GDM1 (cell line): ENCODE results near the gene ERGIC1.
"Not testable (repeated sequence)": the region's sequence is repeated elsewhere in the genome, so short reads cannot be mapped to it uniquely, and the experiment has no call there.

Experiments
- DNase-seq: peaks from one replicate; lab custom pipeline; 2025; lab: John Stamatoyannopoulos, UW

ERGIC1 gene

DNA sequence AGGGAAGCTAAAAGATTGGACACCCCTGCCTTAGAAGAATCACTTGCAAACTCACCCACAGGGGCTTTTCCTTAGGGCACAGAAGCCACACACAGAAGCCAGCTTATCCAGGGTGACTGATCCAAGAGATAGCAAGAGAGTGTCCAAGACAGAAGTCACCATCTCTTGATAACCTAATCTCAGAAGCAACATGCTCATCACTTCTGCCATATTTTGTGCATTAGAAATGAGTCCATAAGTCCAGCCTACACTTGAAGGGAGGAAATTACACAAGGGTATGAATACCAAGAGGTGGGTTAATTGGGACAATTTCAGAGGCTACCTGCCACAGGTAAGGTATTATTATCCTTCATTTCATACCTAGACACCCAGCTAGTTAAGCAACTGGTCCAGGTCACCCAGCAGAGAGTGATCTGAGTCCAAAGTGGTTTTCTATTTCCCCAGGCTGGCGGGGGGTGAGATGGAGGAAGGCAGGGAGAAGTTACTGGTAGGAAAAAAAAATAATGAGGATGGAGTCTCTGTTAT is 3.7 kb upstream of the ERGIC1 start:
- DNase-seq, result no peak

DNA sequence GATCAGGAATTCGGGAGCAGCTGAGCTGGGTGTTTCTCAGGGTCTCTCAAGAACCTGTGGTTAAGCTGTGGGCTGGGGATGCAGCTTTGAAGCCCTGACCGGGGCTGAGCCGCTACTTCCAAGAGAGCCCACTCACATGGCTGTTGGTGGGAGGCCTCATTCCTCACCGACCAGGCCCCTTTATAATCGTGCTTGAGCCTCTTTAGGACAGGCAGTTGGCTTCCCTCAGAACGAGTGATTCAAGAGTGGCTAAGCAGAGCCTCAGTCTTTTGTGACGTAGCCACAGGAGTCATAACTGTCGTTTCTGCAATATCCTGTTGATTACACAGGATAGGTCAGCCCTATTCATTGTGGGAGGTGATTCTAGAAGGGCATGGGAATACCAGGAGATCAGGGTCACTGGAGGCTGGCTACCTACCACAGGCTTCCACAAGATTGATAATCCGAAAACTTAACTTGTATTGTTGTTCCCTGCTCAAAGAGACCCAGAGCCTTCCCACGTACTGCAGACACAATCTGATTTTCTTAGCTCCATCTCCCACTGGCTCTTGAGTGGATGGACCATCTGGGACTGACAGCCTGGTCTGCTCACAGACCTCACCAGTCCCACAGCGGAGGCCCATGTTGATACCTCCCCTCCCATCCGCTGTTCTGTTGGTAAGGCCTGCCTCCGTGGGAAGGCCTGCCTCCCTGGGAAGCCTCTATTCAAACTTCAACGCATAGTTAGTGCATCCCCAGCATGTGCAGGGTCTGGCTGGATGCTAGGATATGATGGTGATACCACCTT is 3.0 kb upstream of the ERGIC1 start:
- no peak for DNase-seq

- no peak for DNase-seq
Measured at GRCh38 chr5:172832383-172833315, 1.4 kb upstream of the ERGIC1 start.

GRCh38 chr5:172833372-172833685 is 722 bp upstream of the ERGIC1 start:
- DNase-seq, result no peak

GRCh38 chr5:172834415-172835289 is 601 bp downstream of the ERGIC1 start:
- no peak for DNase-seq

DNA sequence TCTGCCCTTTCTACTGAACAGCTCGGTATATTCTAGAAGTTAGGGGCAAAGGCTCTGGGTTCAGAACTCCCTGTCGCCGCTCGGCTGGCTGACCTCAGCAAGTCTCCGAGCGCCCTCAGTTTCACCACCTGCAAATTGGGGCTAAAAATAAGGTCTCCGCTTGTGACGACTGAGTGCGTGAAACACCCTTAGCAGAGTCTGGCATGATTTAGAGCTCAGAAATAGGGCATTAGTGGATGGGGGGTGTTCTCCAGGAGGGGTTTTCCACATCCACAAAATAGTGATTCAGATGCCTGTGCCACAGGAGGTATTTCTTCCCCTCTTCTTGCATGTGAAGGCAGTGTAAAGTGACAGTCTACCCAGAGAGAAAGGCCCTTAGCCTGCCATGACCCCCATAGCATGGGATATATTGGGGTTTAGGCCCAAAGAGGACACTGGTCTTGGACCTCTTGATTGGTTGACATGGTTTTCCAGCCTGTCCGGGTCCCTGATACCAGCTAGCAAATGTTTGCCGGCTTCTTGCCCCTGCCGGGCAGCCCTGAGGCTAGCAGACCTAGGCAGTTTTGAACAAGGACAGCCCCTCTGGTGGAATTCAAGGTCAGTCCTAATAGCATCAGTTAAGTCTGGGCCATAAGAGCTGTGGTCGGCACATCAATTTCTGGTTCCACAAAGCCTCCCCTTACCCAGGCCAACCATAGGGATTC is 1.4 kb downstream of the ERGIC1 start:
- no peak for DNase-seq

- no peak for DNase-seq
Measured at GRCh38 chr5:172835994-172836356, 1.9 kb downstream of the ERGIC1 start.

DNA sequence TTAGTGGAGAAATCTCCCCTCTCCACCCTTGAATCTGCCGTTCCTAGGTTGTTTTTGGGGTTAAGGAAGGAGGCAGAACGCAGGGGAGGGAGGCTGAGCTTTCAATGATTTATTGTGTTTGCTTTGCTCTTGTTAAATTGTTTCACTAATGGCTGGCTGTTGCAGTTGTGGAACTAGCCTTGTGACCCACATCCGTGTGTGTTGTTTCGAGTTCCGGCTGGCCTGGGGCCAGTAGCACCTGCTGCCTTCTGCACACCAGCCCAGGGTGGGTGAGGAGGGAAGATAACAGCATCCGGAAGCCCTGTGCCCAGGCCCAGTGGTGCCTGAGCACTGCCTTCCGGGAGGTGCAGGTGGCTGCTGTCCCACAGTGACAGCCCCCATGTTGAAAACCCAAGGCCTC is 3.6 kb downstream of the ERGIC1 start:
- no peak for DNase-seq

DNA sequence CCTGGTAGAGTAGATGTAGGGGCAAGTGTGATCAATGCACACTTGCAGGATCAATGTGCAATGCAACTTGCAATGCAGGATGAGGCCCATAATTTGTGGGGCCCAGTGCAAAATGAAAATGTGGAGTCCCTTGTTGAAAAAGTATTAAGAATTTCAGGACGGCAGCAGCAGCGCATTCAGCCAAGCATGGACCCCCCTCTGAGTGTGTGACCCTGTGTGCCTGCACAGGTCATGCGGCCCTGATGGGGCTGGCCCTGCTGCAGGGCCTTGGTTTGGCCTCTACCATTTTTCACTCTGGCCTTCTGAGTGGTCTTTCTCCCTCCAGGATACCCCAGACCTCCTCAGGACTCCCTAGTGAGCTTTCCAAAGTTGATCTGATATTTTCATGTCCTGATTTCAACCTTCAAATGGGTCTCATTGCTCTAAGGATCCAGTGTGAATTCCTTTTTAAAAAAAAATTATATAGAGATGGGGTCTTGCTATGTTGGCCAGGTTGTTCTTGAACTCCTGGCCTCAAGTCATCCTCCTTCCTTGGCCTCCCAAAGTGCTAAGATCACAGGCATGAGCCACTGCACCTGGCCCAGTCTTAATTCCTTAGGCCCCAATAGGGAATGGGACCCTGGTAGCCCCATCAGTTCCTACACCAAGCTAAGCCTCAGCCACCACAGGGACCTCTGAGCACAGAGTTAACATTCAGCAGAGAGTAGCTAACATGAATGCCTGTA is 4.3 kb downstream of the ERGIC1 start:
- no peak for DNase-seq

- DNase-seq, result no peak
Measured at GRCh38 chr5:172839669-172840431, 5.8 kb downstream of the ERGIC1 start.

GRCh38 chr5:172840432-172841154 is 6.5 kb downstream of the ERGIC1 start:
- DNase-seq, result no peak

DNA sequence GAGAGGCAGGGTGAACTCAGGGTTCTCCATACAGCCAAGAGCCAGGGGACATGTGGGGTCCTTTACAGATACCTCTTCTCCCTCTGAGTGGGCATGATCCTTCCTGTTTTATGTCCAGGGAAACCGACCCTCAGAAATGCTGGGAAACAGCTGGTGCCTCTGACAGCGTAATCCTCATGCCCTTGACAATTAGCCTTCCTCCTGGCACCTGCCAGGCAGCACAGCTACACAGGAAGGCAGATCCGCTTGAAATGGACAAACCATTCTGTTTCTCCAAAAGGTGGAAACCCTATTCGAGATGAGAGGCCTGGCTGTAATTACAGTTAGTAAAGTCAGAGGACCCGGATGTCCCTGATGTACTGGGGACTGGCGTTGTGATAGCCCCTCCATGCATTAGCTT is 7.2 kb downstream of the ERGIC1 start:
- DNase-seq, result no peak

GRCh38 chr5:172843825-172844576 is 9.9 kb downstream of the ERGIC1 start:
- no peak for DNase-seq

DNA sequence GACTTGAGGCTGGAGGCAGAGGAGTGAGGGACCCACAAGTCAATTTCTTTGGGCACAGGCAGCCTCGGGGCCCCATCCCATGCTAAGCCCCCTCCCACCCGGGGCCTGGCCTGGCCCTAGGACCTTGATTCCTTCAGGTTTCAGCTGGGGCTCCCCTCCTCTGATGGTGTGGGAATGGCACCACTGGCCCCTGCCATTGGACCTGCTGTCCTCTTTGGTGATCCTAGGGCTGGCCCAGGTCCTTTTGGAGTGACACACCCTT is 10.5 kb downstream of the ERGIC1 start:
- no peak for DNase-seq

DNA sequence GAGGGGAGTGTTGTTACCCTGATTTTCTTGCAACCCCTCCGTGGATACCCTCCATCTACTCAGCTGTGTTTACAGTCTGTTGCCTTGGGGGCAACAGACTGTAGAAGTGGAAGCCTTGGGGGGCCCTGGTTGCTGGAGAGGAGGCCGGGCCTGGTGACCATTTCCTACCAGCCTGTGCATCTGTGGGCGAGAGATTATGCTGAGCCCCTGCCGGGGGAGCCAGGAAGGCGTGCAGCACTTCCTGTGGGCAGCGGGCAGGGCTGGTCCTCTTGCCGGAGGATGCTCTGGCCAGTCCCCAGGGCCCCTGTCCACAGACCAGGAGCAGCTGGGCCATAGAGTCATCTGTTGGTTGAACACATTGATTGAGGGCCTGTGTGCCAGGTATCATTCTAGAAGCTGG is 11.1 kb downstream of the ERGIC1 start:
- DNase-seq, result no peak

DNA sequence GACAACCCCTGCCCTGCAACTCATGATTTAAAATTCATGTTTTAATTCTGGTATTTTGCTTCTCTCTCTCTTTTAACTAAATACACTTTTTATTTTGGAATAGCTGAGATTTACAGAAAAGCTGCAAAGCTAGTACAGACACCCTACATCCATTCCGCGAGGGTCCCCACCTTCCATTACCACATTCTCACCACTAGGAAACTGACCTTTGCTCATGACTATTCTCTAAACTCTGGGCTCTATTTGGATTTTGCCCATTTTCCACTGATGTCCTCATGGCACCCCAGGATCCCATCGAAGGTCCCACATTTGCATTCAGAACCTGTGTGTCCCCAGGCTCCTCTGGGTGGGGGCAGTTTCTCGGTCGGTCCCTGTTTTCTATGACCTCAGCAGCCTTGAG is 11.5 kb downstream of the ERGIC1 start:
- DNase-seq, result no peak

DNA sequence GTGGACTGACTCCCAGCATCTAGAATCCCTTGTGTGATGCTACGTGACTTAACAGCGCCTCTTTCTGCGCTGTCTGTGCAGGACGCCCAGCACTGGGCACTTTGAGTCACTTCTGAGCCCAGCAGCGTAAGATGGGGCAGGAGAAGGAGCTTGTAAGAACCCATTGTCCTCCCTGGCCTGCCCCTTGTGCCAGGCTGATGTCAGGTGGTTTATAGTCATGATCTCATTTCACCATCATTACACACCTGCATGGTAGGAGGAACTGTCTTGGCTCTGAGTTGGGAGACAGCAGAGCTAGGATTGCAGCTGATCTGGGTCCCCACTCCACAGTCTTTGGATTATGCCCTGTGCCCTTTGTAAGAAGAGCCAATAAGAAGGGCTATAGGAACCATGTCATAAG is 12.2 kb downstream of the ERGIC1 start:
- DNase-seq, result no peak

DNA sequence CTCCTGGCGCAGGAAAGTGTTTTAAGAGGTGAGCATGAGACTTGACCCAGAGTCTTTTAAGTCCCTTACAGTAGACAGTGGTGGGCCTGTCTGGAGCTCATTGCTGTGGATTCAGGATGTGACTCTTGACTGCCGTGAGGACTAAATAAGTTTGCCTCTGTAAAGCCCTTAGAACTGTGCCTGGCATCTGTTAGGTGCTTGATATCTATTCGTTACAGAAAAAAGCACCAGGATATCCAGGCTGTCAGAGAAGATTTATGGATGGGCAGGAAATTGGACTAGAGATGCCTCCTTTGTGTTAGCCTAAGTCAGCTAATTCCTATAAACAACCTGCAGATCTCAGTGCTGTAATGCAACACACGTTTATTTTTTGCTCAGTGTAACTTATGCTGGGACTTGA is 12.6 kb downstream of the ERGIC1 start:
- no peak for DNase-seq

DNA sequence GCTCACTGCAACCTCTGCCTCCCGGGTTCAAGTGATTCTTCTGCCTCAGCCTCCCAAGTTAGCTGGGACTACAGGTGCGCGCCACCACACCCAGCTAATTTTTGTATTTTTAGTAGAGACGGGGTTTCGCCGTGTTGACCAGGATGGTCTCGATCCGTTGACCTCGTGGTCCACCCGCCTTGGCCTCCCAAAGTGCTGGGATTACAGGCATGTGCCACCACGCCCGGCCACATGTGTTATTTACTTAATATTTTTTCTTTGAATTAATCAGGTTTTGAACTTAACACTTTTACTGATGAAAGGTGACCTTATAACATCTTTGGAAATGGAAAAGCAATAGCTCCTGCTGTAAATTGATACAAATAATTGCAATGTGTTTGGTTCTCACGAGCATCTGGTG is 13.5 kb downstream of the ERGIC1 start:
- DNase-seq, result not testable (repeated sequence)
